GF-D8 (cell line): ENCODE measurements around the gene TAF9B.
A peak's percentile ranks its signal among the peaks of the same experiment; 100 is the strongest.
"Not testable (repeated sequence)": the region's sequence is repeated elsewhere in the genome, so short reads cannot be mapped to it uniquely, and the experiment has no call there.

ENCODE experiments used
- DNase-seq: peaks from one replicate; lab custom pipeline; 2025; lab: John Stamatoyannopoulos, UW

TAF9B gene

DNA sequence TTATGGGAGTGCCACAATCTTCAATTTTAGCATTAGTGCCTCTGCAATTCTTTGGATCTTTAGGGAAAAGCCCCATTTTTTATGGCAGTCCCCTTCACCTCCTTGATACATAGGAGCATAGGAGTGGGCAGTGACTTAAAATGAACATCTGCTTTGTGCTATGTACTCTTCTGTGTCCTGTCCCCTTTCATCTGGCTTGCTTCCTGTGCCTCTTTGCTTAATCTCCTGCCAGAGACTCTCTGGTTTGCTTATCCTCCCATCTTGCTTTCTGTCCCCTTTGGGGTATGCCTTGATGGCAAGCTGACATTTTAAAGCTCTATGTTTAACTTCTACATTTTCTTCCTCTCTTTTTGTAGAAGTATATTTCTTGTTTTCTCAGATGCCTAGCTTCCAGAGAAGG, 23.1 kb downstream of the TAF9B start:
- DNase-seq: no peak

DNA sequence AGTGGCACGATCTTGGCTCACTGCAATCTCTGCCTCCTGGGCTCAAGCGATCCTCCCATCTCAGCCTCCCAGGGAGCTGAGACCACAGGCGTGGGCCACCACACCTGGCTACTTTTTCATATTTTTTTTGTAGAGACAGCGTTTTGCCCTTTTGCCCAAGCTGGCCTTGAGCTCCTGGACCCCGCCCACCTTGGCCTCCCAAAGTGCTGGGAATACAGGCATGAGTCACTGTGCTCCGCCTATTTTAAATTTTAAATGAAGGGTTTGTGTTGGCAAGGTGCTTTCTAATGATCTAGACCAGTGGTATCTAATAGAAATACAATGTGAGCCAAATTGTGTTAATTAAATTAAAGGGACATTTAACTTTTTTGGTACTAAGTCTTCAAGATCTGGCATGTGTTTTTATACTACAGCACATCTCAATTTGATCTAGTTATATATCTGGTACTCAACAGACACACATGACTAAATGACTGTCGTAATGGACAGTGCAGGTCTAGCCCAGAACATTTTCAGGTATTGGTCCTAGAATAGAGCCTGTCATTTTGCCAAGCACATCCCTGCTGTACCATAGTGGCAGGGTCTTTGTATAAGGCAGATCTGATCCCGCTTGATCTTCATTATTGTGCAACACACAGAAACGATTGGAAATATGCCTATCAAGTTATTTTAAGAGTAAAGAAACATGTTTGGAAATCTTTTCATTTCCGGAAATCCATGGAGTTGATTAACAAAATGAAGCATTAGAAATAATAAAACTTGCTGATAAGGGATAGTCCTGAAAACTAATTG, 28.1 kb downstream of the TAF9B start:
- no peak for DNase-seq

DNA sequence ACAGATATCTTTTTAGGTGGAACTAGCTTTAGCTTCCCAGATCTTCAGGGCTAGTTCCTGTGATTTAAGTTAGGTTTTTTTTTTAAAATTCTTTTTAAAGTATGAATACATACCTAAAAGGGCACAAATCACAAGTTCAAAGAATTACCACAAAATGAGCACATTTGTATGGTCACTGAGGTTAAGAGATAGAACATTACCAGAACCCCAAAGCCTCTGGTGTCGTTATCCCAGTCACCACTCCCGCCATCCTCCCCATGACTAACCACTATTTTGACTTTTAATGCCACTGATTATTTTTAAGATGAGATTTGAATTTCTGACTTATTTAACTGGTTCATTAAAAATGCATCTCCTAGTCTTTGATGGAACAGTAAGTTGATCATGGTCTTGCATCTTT, 30.0 kb downstream of the TAF9B start:
- DNase-seq: no peak

GRCh38 chrX:78106651-78106986, 32.8 kb downstream of the TAF9B start:
- DNase-seq: peak; percentile 39

DNA sequence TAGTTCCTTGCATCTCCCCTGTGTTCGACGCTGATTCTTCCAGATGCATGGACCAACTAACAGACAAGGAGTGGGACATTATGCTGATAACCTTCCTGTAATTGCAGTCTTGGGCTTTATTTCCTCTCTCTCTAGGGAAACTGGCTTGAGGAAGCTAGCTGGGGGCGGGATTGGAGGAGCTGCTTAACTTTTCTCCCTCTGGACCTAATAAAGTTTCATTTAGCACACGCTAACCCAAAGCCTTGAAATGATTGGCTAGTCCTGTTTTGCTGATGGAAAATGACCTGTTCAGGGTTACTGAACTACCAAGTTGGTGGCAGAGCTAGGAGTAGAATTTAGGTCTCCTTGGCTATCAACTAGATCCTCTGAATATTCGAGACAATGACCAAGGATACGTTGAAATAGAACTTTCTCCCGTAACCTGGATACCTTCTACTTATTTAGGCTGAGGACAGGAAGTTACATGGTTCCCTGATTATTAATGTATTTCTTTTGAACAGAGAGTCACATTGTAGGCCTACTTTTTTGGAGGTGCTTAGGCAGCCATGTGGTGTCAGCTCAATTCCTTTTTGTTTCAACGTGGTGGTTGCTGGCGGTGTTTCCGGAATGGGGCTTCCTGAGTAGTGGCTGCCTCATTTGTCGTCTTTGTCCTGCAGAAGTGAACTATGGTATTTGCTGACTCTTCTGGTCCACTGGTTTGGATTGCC, 33.4 kb downstream of the TAF9B start:
- peak; percentile 2 for DNase-seq

DNA sequence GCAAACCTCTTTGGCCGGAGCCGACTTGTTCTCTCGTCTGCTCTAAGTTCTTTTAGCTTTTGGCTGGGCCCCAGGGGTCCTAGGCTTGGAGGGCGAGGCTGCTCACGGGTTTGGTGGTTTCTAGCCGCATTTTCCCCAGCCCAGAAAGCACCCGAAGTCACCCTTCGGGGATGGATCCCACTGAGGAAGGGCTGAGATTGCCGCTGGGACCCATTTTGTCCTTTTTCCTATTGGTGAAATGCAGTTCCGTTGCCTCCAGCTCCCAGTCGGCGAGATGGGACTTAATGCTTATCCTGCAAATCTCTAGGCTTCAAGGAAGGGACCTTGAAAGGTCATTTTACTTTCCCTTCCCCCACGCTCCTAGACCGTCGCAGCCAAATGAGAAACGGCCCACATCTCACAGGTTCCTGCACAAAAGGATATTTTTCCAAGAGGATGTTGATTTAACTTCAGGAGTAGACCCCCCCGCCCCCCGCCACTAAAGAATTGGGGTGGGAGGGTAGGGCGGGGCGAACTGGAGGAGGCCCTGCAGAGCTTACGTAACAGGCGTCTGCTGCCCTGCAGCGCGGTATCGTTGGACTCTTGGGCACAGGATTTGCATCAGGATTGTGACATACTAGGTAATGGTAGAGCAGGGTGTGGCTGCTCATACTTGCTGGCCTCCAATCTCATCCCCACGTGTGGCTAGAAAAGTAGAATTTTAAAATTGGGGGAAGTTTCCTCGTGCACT, 34.8 kb downstream of the TAF9B start:
- DNase-seq: peak; percentile 30

GRCh38 chrX:78103623-78104446, 35.6 kb downstream of the TAF9B start, which contains the start of gene PGK1:
TSS of gene PGK1 (plus strand) at chrX:78104248. CDS start at chrX:78104341, 93 bp downstream.
- peak; percentile 82 for DNase-seq

- DNase-seq: no peak
Measured at GRCh38 chrX:78103001-78103622, 36.3 kb downstream of the TAF9B start.

DNA sequence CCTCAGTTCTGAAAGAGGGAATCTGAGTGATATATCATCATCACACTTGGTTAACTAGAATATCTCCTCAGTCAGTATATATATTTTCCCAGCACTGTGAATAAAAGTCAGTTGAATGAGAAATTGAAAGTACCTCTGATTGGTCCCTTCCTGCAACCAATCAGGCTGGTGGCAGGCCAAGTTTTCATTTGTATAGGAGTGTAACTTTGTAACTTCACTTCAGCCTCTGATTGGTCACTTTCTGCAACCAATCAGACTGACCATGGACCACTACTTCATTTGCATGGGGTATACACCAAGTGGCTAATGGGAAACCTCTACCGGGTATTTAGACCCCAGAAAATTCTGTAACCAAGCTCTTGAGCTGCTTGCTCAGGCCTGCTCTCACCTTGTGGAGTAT, 37.4 kb downstream of the TAF9B start:
- no peak for DNase-seq

DNA sequence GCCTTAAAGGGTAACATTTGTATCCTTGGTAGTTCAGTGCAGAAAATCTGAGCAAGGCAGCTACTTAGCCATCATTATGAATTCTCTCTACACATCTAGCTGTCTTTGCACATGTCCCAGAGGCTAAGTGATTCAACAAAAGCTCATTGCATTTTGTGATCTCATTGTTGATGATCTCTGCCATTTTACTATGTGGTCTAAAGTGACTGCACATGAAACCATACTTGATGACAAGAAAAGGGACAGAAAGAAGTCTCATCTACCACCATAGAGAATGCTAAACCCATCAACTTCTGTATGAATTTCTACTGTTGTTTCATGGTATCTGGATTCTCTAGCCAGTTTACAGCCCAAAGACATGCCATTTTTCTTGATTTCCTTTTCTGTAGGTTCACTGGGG, 41.3 kb downstream of the TAF9B start:
- no peak for DNase-seq

- DNase-seq: no peak
Measured at GRCh38 chrX:78092296-78092695, 47.2 kb downstream of the TAF9B start.

- not testable (repeated sequence) for DNase-seq
Measured at GRCh38 chrX:78081413-78081812, 58.0 kb downstream of the TAF9B start.
